Measurements from ENCODE around the gene IL21R.

The IL21R gene

DNA sequence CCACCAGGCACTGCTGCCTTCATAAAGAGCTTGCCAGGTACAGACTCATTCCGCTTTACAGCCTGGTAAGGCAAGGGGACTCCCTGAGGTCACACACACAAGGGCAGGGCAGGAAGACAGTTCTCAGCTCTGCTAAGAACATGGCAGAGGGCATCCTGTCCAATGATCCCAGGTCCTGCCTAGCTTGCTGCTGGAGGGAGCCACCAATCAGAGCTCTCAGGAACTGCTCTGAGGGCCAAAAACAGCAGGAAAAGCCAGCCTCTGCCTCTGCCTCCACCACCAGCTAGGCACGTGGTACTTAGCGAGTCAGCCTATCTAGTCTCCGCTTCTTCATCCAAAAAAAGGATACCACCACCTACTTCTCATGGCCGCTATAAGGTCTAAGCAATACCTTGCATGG lies 81.7 kb downstream of the IL21R start:
- H3K27ac ChIP-seq (ENCODE audit: low read depth, low read length) = no peak overlapping the region
- no peaks in the 10 kb centered on the region for H3K27me3 ChIP-seq (ENCODE audit: control insufficient read depth, low read length)
- no peak overlapping the region for H3K4me3 ChIP-seq (ENCODE audit: low read length)
- H3K9me2 ChIP-seq (replicated peaks; ENCODE audit: control insufficient read depth, low read length) = no peaks in the 10 kb centered on the region
- H3K79me2 ChIP-seq (ENCODE audit: control insufficient read depth, low read length) = no peaks in the 10 kb centered on the region
- H3K9me3 ChIP-seq (ENCODE audit: control insufficient read depth, insufficient read depth, low read length) = no peaks in the 10 kb centered on the region
- no peak overlapping the region for H3K4me2 ChIP-seq (ENCODE audit: low read length)
- peaks cover 62% of the 10 kb centered on the region for H3K36me3 ChIP-seq (ENCODE audit: control insufficient read depth, low read length)
- no peak for TF ChIP-seq CTCF (IDR thresholded peaks at IDR 0.05; ENCODE audit: low read depth, low read length, poor library complexity, severe bottlenecking)
- TF ChIP-seq EZH2phosphoT487 (IDR thresholded peaks at IDR 0.05; ENCODE audit: borderline replicate concordance, low read length) = no peak
- no peaks in the 10 kb centered on the region for H3F3A ChIP-seq (ENCODE audit: control insufficient read depth, insufficient read depth)
- 0 out of 2 replicates have a peak, but pooled peaks cover 4% of the 10 kb centered on the region for H4K20me1 ChIP-seq (ENCODE audit: control insufficient read depth, insufficient read depth, low read depth, low read length)
- no peaks in the 10 kb centered on the region for H3K4me1 ChIP-seq (ENCODE audit: control insufficient read depth, low read length)

GRCh38 chr16:27485126-27485525 lies 83.2 kb downstream of the IL21R start:
- no peaks in the 10 kb centered on the region for H3K4me1 ChIP-seq (ENCODE audit: control insufficient read depth, low read length)
- no peak overlapping the region for H3K27ac ChIP-seq (ENCODE audit: low read depth, low read length)
- H3K79me2 ChIP-seq (ENCODE audit: control insufficient read depth, low read length) = no peaks in the 10 kb centered on the region
- no peaks in the 10 kb centered on the region for H3K27me3 ChIP-seq (ENCODE audit: control insufficient read depth, low read length)
- H4K20me1 ChIP-seq (ENCODE audit: control insufficient read depth, insufficient read depth, low read depth, low read length) = 0 out of 2 replicates have a peak, but pooled peaks cover 4% of the 10 kb centered on the region
- no peak overlapping the region for H3K4me3 ChIP-seq (ENCODE audit: low read length)
- TF ChIP-seq EZH2phosphoT487 (IDR thresholded peaks at IDR 0.05; ENCODE audit: borderline replicate concordance, low read length) (no peak), CTCF (IDR thresholded peaks at IDR 0.05; ENCODE audit: low read depth, low read length, poor library complexity, severe bottlenecking) (no peak)
- no peaks in the 10 kb centered on the region for H3F3A ChIP-seq (ENCODE audit: control insufficient read depth, insufficient read depth)
- H3K9me3 ChIP-seq (ENCODE audit: control insufficient read depth, insufficient read depth, low read length) = no peaks in the 10 kb centered on the region
- no peaks in the 10 kb centered on the region for H3K9me2 ChIP-seq (replicated peaks; ENCODE audit: control insufficient read depth, low read length)
- H3K36me3 ChIP-seq (ENCODE audit: control insufficient read depth, low read length) = peaks cover 71% of the 10 kb centered on the region
- H3K4me2 ChIP-seq (ENCODE audit: low read length) = no peak overlapping the region

GRCh38 chr16:27485811-27486210 lies 83.8 kb downstream of the IL21R start:
- no peak overlapping the region for H3K27ac ChIP-seq (ENCODE audit: low read depth, low read length)
- H3K79me2 ChIP-seq (ENCODE audit: control insufficient read depth, low read length) = no peaks in the 10 kb centered on the region
- no peaks in the 10 kb centered on the region for H3K27me3 ChIP-seq (ENCODE audit: control insufficient read depth, low read length)
- H3F3A ChIP-seq (ENCODE audit: control insufficient read depth, insufficient read depth) = no peaks in the 10 kb centered on the region
- no peaks in the 10 kb centered on the region for H3K9me2 ChIP-seq (replicated peaks; ENCODE audit: control insufficient read depth, low read length)
- TF ChIP-seq EZH2phosphoT487 (IDR thresholded peaks at IDR 0.05; ENCODE audit: borderline replicate concordance, low read length) = no peak
- TF ChIP-seq CTCF (IDR thresholded peaks at IDR 0.05; ENCODE audit: low read depth, low read length, poor library complexity, severe bottlenecking) = no peak
- H3K4me2 ChIP-seq (ENCODE audit: low read length) = no peak overlapping the region
- H3K4me1 ChIP-seq (ENCODE audit: control insufficient read depth, low read length) = no peaks in the 10 kb centered on the region
- H3K36me3 ChIP-seq (ENCODE audit: control insufficient read depth, low read length) = peaks cover 69% of the 10 kb centered on the region
- H3K4me3 ChIP-seq (ENCODE audit: low read length) = no peak overlapping the region
- H4K20me1 ChIP-seq (ENCODE audit: control insufficient read depth, insufficient read depth, low read depth, low read length) = 0 out of 2 replicates have a peak, but pooled peaks cover 4% of the 10 kb centered on the region
- H3K9me3 ChIP-seq (ENCODE audit: control insufficient read depth, insufficient read depth, low read length) = no peaks in the 10 kb centered on the region
